Stimulated activated CD4-positive, alpha-beta T cell treated with anti-CD3 and anti-CD28 coated beads, Interleukin-4, amount 100 ng/mL, for 24 hours (primary cell): Measurements from ENCODE around the gene ENOX2.

Source experiments
- DNase-seq: peaks from one replicate; pipeline ENCODE4 v3.0.0-alpha.2; 2020

ENOX2 gene

DNA sequence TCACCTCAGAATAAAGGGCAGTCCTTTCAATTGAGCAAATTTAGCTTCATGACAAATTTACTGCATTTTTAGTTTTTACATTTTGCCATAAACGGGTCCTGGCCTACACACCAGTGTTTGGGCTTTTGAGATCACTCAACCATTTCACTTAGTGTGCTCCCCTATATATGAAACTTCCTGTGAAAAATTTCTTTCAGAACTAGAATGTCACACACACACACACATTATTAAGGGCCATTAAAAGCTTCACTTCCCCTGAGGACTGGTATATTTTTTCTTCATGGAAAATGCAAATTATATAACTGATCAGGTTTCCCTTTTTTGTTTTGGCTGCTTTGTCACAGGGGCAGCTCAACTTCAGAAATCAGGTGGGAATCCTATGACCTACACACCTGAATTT lies 206.5 kb downstream of the ENOX2 start:
- DNase-seq: no peak

DNA sequence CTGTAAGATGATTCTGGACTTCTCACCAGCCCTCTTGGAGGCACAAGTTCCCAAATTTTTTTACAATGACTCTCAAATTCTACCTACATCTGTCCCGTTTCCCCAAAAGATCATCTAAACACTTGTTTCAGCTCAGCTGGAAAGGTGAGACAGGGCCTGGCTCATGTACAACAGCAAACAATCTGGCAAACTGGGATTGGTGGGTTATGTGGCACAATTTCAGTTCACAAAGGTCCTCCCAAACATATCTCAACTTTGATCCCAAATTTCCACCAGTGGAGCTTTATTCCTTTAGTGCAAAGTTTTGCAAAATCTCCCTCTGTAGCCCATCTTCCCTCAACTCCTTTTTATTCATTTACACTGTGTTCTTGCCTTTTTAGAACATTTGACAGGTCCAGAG lies 207.1 kb downstream of the ENOX2 start:
- DNase-seq: no peak

DNA sequence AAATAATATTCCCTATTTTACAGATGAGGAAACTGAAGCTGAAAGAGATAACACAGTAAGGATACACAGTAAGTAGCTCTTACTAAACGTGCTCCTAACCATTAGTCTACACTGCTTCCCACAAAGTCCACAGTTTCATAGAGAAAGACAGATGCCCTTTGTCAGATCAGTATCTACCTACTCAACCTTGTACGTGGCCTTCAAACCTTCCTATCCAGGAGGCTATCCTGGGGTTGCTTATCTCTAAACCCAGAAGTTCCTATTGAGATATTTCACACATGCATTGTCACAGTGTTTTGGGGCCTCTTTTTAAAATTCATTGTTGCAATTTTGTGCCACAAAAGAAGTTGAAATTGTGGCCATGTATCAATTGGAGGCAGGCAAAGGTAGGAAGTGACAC lies 208.0 kb downstream of the ENOX2 start:
- DNase-seq: no peak

DNA sequence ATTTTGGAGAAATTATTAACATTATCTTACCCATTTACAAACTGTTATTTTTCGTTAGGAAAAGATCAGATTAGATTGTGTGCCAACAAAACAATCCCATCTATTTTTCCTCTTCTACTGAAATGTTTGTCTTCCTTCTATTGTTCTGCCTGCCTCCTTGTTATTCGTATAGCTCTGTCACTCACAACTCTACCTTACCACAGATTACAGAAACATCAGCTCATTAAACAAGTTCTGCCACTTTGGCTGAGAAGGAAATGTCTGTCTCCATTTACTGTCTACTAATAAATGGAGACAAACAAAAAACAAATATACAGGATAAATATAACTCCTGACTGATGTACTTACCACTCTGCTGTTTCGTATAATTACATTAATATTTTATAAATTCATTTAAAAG lies 211.4 kb downstream of the ENOX2 start:
- no peak for DNase-seq

- DNase-seq: no peak
Observed at GRCh38 chrX:130688360-130688759, 214.6 kb downstream of the ENOX2 start.

DNA sequence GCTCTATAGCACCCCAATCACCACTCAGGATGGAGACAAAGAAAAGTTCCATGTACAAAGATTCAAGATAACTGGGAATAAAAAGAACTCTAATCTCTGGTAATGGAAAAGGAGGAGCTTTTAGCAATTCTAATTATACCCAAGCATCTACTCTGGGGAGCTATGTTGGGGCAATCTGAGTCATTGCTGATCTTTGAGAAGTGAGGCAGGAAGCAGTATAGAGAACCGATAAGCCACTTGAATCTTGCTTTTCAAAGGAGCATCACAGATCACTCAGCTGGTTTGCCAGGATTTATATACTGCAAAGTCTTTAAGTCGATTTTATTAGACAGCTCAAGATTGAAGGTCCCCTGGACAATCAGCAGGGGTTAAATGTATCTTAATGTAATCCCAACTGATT lies 220.0 kb downstream of the ENOX2 start:
- DNase-seq: no peak

GRCh38 chrX:130680164-130681035 lies 222.6 kb downstream of the ENOX2 start:
- DNase-seq: no peak

DNA sequence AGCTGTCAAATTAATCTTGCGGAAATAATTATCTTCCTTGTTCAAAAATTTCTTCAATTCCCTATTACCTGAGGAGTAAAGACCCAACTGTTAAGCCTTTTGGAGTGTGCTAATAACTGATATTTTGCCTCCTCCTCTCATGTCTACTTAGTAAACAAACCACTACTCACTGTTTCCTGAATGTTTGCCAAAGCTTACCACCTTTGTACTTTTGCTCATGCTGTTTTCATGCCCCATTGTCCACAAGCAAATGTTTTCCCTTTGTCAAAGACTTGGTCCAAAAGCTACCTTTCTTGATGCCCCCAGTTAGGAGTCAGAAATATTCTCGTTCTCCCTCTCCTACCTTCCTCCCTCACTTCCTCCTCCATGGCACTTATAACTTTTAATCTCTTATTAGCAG lies 226.1 kb downstream of the ENOX2 start:
- no peak for DNase-seq

- no peak for DNase-seq
Observed at GRCh38 chrX:130672214-130672613, 230.8 kb downstream of the ENOX2 start.

DNA sequence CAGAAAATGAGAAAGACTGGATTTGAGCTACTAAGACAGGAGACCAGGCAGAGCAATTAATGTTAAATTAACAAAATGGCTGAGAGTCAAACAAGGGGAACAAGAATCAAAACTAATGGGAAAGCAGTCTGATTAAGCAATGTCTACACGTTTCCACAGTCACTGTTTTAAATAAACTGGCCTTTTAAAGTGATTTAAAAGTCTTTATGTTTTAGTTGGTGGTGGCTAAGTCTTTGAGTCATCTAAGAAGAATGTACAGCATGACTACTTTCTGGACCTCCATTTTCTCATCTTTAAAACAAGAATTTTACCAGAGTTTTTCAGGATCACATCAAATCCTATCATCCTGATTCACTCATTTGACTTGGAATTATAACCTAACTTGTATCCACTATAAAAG lies 233.8 kb downstream of the ENOX2 start:
- no peak for DNase-seq

GRCh38 chrX:130665263-130665662 lies 237.7 kb downstream of the ENOX2 start:
- DNase-seq: no peak

- no peak for DNase-seq
Observed at GRCh38 chrX:130658310-130658709, 244.7 kb downstream of the ENOX2 start.

DNA sequence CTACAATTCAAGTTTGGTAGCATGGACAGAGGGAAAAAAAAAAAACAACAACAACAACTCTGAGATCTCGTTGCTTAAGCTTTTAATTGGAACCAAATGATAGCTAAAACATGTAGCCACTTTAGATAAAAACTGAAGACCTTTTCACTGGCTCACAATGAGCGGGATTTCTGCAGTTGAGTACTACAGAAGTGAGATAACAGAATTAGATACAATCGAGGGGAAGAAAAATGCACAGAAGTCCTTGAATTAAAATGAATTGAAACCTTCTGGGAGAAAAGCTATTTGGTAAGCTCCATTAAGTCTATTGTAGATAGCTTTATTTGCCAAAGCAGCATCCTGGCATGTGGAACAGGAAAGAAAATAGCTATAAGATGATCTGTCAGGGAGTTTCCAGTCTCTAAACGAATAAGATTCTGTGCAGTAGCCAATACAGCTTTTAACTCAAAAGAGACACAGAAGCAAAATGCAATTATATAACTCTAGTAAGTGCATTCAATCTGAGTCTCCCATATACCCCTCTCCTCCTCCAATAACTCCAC lies 248.5 kb downstream of the ENOX2 start:
- DNase-seq: no peak

GRCh38 chrX:130652824-130653578 lies 250.0 kb downstream of the ENOX2 start:
- DNase-seq: no peak

- no peak for DNase-seq
Observed at GRCh38 chrX:130649738-130650137, 253.3 kb downstream of the ENOX2 start.

GRCh38 chrX:130647468-130647867 lies 255.5 kb downstream of the ENOX2 start:
- DNase-seq: no peak

- DNase-seq: no peak
Observed at GRCh38 chrX:130645955-130646583, 256.9 kb downstream of the ENOX2 start.

GRCh38 chrX:130637591-130637990 lies 265.4 kb downstream of the ENOX2 start:
- DNase-seq: no peak

DNA sequence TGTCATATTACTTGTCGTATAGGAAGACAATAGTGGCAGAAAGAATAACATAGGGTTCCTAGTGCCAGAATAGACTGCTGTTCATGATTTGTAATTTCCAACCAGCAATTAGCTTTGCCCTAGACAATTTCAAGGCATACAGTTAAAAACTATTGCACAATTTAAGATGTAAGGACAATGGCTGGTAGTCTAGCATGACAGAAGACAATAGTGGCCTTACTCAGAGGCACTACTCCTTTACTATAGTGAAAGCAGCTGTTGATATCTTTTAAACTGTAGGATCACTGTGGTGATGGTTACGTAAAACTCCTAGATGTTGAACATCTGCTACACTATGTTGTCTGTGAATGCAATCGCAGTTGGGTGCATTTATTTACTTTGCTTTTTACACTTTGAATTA lies 266.7 kb downstream of the ENOX2 start:
- no peak for DNase-seq

GRCh38 chrX:130631011-130631410 lies 272.0 kb downstream of the ENOX2 start:
- DNase-seq: no peak

DNA sequence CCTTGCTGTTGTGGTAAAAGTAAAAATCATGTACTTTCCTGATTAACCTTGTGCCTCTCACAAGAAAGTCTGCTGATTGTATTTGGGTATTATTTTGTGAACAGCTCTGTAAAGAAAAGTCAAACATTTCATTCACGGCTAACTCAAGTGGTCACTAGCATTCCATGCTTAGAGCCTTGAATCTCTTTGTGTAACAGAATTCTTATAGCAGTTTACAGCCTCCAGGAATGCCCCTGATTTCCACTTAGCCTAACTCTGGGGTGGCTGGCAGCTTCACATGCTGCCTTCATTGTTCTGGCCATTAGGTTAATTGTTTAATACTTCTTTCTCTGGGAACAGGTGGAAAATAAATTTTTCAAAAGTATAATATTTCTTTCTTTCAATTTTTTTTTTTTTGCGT lies 274.5 kb downstream of the ENOX2 start:
- DNase-seq: no peak

DNA sequence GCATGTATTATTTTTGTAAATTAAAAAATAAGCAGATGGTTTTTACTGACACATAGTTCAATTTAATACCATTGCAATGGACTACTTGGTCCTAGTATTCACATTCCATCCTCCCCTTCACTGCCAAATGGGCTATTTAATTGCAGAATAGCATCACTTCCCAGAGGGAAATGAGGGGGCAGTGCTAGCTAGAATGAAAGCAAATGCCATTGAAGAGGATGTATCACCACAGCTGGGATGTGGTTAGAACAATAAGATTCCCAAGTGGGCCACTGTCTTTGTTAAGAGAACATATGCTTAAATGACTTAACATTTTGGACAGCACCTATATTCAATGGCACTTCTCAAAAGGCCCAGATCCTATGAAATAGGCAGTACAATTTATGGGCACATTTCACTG lies 276.5 kb downstream of the ENOX2 start:
- no peak for DNase-seq

GRCh38 chrX:130625386-130625785 lies 277.6 kb downstream of the ENOX2 start:
- no peak for DNase-seq

DNA sequence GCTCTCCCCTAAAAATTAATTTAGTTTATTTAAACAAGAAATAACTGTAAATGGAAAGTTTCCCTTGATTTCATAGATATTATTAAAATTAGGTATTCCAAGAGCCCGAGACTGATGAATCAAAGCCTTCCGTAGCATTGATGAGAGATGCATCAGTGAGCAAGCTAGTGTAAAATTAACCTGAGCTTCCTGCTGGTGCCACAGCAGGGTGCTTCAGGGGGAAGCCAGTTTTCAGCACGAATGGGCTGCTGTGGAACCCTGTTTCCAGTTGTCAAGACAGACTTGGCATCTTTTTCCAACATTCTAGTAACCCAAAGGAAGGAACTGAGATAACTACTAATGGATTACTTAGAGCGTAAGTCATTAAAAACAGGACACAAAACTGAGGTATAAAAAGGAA lies 279.5 kb downstream of the ENOX2 start:
- DNase-seq: no peak
